GM19239 (cell line): ENCODE results near the gene BSPRY.

Experiments used
- DNase-seq: peaks from one replicate; pipeline ENCODE4 v3.0.0; 2011; ENCODE audit warnings: low spot score; ENCODE audit not compliant: insufficient read length
- FAIRE-seq: peaks from 2 replicates; lab custom pipeline; 2011; peaks lifted over from hg19 to GRCh38; lab: Jason Lieb, UNC

Gene BSPRY

GRCh38 chr9:113349445-113350094, at the start of gene BSPRY:
Gene BSPRY, plus strand, starts transcription at chr9:113349541. Its CDS starts 39 bp downstream, at chr9:113349580.
- DNase-seq, result peak; percentile 50
- FAIRE-seq, result no peak

DNA sequence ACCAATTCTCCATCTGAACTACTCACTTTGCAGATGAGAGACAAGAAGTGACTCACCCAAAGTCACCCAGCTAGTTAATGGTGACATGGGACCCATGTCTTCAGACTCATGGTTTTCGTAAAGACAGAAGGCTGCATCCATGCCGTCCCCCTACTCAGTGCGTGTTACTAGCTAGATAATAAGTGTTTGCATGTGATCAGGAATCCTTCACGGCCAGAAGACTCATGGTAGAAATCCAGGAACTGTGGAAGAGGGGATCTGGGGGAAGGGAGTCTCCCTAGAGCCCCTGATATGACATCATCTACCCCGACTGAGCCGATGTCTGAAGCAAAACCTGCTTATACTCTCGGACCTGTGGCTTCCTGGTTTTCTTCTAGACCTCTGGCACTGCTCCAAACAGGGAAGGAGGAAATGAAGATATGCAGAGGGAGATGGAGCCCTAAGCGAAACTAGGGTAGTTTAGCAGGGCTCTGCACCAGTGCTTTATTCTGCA, 49.5 kb upstream of the BSPRY start:
- DNase-seq, result no peak
- no peak for FAIRE-seq

DNA sequence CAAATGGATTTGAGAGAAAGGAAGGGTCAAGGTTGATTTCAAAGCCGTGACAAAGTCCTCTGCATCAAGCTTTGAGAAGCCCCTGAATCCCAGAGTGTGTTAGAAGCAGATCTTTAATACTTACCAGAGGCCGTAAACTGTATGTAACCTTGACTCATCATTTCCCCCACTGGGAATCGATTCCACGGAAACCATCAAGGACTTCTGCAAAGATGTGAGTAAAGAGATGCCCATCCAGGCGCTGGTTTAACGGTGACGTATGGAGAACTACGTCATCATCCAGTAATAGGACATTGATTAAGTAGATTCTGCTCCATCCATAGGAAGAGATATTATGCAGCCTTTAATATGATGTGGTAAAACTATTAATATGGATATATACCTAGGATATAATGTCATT, 47.8 kb upstream of the BSPRY start:
- FAIRE-seq, result no peak
- DNase-seq, result no peak

DNA sequence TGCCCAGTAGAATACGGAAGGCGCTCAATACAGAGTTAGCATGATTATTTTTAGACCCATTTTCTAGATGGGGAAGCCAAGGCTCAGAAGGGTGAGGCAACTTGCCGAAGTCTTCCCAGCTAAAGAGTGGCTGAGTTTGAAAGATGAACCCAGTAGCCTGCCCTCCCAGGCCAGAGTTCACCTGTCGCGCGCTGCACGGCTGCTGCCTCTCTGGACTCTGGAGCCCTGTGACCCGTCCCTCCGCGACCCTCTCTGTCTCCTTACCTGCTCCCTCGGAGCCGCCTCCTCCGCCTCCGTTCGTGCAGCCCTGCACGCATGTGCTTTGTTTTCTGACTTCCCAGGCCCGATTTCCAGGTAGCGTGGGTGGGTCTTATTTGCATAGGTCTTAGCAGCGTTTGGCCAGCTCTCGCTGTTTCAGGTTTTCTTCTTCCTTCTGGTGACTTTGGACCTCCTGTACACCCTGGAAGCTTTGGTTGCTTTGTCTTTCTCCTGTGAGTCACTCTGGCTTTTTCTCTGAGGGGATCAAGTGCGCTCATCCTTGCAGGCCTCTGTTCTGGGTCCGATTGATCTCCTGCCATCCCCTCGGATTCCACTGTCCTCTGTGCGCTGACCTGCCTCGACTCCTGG, 46.4 kb upstream of the BSPRY start, which contains the start of gene RNF183:
TSS of gene RNF183 (minus strand) at position 585 of the 627 bp plus-strand sequence. CDS start 5,192 bp downstream, outside the sequence.
- FAIRE-seq (no peak), DNase-seq (no peak)

DNA sequence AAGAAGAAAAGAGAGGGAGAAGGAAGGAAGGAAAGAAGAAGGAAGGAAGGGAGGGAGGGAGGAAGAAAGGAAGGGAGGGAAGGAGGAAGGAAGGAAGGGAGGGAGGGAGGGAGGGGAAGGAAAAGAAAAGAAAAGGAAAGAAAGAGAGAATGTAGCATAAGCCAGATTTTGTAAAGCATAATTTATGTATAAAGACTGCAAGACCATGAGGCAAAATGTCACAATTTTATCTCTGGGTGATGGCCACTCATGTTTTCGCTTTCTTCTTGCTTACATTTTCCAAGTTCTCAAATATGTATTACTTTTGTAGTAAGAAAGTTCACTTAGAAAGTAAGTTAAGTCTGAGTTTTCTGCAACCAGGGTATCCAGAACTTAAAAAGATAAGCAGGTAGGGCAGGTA, 42.8 kb upstream of the BSPRY start:
- FAIRE-seq (no peak), DNase-seq (no peak)

- DNase-seq (no peak), FAIRE-seq (no peak)
These were observed 41.9 kb upstream of the BSPRY start for GRCh38 chr9:113307396-113307975.

DNA sequence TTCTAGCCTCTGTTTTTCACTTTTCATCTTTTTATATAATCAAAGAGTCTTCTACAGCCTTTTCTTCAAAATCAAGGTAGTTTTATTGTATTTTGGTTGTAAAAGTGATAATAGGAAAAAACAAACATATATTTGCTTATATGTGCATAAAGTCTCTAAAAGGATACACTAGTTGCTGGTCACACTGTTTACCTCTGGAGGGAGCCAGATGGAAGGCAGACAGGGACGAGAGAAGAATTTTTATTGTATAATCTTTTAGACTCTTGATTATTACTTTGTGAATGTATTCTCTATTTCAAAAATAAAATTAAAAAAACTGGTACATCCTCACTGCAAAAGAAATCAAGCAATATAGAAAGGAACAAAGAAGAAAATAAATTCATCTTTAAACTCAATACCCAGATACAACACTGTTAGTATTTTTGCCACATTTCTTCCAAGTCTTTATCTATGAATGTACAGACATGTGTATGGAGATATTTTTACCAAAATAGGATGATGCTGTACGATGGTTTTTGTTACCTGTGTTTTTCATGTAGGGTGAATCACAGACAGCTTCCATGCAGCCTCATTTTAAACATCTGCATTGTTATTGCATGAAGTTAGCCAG, 40.0 kb upstream of the BSPRY start:
- DNase-seq (no peak), FAIRE-seq (peak; percentile 40)

- FAIRE-seq (no peak), DNase-seq (no peak)
These were observed 38.8 kb upstream of the BSPRY start for GRCh38 chr9:113310538-113310937.

DNA sequence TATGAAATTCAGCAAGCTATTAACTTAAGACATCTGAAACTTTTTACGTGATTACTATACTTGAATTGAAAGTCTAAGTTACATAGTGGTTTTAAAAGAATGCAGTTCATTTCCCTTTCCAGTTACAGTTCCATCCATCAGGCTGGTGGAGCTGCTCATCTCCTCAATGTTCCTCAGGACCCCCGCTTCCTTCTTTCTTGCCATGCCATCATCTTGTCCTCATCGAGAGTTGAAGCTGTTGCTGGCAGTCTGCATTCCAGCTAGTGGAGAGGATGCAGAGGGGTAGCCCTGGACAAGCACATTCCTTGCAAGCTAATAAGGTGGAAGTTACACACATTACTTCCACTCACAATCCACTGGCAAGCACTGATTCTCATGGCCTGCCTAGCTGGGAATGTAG, 37.4 kb upstream of the BSPRY start:
- DNase-seq, result no peak
- no peak for FAIRE-seq

DNA sequence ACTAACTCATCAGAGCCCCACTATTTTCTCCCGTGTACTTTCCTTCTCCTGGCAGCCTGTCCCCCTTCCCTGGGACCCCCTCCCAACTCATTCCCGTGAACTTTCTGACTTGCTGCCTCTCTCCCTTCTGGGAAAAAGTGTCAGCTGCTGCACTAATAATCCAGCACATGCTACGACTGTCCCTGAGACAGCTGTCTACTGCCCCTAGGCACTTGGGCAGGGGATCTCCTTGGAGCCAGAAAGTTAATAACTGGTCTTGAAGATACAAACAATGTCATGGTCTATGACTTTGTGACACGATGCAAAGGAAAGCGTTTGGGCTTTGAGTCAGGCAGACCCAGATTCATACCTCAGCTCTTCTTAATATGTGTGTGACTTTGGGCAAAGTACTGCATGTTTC, 36.1 kb upstream of the BSPRY start:
- DNase-seq, result no peak
- no peak for FAIRE-seq

DNA sequence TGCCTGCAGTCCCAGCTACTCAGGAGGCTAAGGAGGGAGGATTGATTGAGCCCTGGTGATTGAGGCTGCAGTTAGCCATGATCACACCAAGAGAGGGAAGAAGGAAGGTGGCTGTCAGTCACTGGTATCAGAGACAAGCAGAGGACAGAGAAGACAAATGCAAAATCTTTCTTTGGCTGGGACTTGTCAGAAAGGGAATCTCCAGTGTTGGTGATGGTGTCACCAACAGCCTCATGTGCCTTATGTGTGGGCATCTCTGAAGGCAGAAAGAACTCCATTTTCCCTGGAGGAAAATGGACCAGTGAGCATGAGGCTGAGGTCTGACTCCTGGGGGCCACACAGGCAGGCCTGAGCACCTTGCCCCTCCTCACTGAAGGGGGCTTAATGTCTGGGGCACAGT, 34.1 kb upstream of the BSPRY start:
- no peak for FAIRE-seq

DNA sequence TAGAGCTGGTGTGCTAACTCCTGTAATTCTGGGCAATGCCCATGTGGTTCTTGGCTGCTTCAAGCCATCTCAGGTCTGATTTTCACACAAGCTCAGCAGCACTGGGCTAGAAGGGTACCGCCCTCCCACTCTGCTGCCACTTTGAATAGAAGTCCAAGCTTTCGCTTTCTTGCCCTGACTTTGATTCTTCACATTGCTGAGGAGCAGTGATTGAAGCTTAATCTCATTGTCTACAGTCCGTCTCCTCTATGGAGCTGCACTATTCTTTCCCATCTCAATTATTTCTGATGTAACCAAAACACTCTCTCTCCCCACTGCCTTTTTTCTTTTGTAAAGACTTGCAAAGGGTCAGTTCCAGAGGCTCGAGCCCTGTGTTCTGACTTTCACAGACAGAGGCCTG, 33.3 kb upstream of the BSPRY start:
- FAIRE-seq, result no peak
- no peak for DNase-seq

More for the DNA sequence above, 34.1 kb upstream of the BSPRY start:
- DNase-seq, result no peak

DNA sequence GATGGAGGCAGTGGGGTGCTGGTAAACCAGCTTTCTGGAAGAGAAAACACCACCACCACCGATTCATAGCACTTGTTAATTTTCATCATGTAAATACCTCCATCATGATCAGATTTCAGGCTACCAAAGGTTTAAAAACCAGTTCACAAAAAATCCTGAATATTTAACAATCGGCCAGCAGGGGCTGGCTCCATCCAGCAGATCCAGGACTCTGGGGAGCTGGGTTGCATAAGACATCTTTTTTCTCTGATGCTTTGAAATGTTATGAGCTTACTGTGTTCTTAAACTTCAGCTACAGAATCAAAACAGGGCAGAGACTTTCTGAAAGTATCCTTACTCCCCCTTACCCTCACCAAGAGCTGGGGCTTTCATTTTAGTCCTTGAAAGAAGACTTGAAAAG, 31.6 kb upstream of the BSPRY start:
- DNase-seq (no peak), FAIRE-seq (no peak)

DNA sequence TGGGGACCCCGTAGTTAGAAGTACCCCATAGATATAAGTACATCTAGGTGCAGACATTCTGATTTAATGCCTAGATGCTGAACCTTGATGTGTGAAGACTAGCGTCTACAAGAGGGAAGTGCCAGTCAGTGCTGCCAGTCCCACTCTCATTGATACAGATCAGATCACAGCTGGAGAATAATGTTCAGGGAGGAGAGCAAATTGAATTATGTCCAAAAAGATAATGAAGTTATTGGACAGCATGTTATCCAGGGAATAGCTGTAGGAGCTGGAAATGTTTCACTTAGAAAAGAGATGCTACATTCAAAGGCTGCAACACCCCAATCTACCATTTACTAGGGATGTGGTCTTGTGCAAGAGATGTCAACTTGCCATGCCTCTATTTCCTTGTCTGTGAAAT, 30.3 kb upstream of the BSPRY start:
- FAIRE-seq, result no peak
- DNase-seq, result no peak

GRCh38 chr9:113320051-113320450, 29.3 kb upstream of the BSPRY start:
- DNase-seq, result no peak
- no peak for FAIRE-seq

- FAIRE-seq, result no peak
These were observed 26.7 kb upstream of the BSPRY start for GRCh38 chr9:113322671-113323070.

GRCh38 chr9:113326230-113326629, 23.1 kb upstream of the BSPRY start:
- DNase-seq (no peak), FAIRE-seq (no peak)

More at GRCh38 chr9:113322671-113323070, 26.7 kb upstream of the BSPRY start:
- no peak for DNase-seq

DNA sequence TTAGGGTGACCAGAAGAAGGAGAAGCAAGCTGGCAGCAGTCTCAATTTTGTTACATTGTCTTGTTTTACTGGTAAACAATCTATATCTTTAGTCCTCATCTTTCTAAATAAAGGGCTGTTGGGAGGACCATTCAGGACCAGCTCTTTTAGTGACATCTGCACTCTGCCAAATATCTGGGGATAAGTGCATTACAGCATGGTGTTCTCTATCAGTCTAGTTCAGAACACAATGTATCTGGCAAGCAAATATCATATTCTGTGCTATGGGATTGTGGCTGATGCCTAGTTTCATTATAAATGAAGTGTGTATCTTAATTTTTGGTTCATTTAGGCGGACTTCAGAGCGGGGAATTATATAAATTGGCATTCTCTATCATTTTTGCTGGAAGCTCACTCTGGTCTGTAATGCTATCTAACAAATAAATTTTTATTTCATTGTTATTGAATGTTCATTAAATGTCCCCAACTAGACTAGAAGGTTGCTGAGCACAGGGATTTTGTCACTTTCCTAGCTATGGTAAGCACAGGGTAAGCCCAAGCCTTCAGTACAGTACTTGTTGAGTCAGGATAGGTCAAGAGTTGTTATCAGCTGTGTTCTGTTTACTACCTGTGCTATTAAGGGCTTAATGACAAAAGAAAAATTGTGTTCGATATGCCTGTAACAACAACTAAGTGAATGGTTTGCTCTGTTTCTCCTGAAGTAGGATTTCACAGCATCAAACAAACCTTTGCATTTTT, 21.1 kb upstream of the BSPRY start:
- no peak for DNase-seq

DNA sequence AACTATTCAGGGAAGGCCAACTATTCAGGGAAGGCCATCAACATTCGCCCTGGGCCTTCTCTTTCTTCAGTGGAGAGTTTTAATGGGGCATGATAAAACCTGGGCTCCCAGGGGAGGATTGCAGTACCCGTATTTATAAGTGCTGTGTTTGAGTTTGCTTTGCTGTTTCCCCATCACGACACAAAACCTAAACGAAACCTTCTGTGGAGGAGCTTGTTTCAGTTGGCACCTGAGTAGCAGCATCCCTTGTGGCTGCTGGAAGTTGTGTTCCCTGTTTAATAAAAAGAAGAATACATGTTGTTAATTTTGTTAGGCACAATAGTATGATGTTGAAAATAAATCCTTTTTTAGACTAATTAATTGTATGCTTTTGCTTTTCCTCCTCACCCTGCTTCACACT, 17.6 kb upstream of the BSPRY start:
- no peak for FAIRE-seq

More for the DNA sequence above, 21.1 kb upstream of the BSPRY start:
- no peak for FAIRE-seq

DNA sequence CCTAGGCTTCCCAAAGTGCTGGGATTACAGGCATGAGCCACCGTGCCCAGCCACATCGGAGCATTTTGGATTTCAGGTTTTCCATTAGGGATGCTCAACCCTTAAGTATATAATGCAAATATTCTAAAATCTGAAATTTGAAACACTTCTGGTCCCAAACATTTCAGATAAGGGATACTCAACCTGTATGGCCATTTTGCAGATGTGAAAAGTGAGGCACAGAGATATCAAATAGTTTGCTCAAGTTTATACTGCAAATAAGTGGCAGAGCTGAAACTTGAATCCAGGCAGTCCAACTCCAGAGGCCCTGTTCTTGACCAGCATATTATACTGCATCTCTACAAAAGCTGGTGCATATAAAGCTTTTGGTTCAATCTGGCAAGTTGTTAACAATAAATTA, 11.6 kb upstream of the BSPRY start:
- no peak for FAIRE-seq

More for the DNA sequence above, 17.6 kb upstream of the BSPRY start:
- DNase-seq, result no peak

More for the DNA sequence above, 11.6 kb upstream of the BSPRY start:
- DNase-seq, result no peak
